Measurements from ENCODE around the gene OPCML. TPM values are rescaled to one million over a fixed set of nuclear protein-coding genes. Genes with fewer than 3 reads are reported as not detected.

The OPCML gene
- total and polyA plus RNA-seq, 2 of the 13 experiments (the other 11 are each of a cell fraction or from before 2014, with no cell fraction given): not detected

DNA sequence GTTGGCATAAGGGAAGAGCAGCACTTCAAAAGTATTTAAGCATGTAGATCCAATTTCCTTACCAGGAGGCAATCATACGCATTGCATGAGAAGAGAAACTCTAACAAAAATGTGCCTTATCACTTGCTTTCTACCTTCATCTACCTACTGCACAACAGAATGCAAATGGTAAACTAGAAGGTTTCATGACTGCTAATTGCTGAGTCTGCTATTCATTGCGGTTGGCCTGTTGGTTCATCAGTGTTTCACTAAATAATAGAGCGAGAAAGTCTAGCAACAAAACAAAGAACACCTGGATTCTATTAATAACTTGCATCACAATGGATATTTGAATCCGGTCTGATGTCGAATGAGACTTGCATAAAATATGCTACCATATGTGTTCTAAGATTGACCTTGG is 229.0 kb downstream of the OPCML start:
- FAIRE-seq (no peak), ATAC-seq (no peak), DNase-seq (ENCODE audit: low spot score) (no peak)
- POLR2A ChIA-PET: no interaction called here
- WGBS (ENCODE audit: low lambda C conversion rate): 24% methylated on average over 5 of the region's 5 CpGs
- intact Hi-C loops (cut with micrococcal nuclease; ENCODE audit: unreplicated experiment) (no loop called here), in situ Hi-C loops (cut with HindIII; ENCODE audit: extremely low pct_ligation_motif_present, low pct_unique_long_range_greater_than_20kb) (no loop called here)
- TF ChIP-seq ZBTB37 (CRISPR knock-in tag; IDR thresholded peaks at IDR 0.05) (no peak), MAFF (IDR thresholded peaks at IDR 0.05; ENCODE audit: low read depth, low read length) (peak; percentile 39), MAFK (conservative IDR thresholded peaks at IDR 0.05 in 1 of 2, IDR thresholded peaks at IDR 0.05 in 1 of 2; ENCODE audit: low read length in 2 of 2) (peak in 1 of 2 experiments; percentile 67; a peak in 3 of 4 replicates), RBFOX2 (IDR thresholded peaks at IDR 0.05; ENCODE audit: low read depth, low read length) (no peak), HNRNPH1 (optimal IDR thresholded peaks at IDR 0.05; ENCODE audit: low read depth, low read length) (no peak), MYC (CRISPR knock-in tag; IDR thresholded peaks at IDR 0.05; ENCODE audit: borderline replicate concordance) (no peak), MXD4 (CRISPR knock-in tag; IDR thresholded peaks at IDR 0.05) (no peak), ZNF558 (CRISPR knock-in tag; IDR thresholded peaks at IDR 0.05; ENCODE audit: borderline replicate concordance) (no peak), REXO4 (CRISPR knock-in tag; IDR thresholded peaks at IDR 0.05; ENCODE audit: borderline replicate concordance) (no peak), ZNF383 (CRISPR knock-in tag; IDR thresholded peaks at IDR 0.05; ENCODE audit: borderline replicate concordance) (no peak), NFKBIZ (CRISPR knock-in tag; IDR thresholded peaks at IDR 0.05) (no peak), ZNF263 (CRISPR knock-in tag; IDR thresholded peaks at IDR 0.05) (no peak), ZNF546 (CRISPR knock-in tag; conservative IDR thresholded peaks at IDR 0.05) (no peak), ZNF768 (CRISPR knock-in tag; IDR thresholded peaks at IDR 0.05) (no peak)
- TF ChIP-seq, protein P1, sequence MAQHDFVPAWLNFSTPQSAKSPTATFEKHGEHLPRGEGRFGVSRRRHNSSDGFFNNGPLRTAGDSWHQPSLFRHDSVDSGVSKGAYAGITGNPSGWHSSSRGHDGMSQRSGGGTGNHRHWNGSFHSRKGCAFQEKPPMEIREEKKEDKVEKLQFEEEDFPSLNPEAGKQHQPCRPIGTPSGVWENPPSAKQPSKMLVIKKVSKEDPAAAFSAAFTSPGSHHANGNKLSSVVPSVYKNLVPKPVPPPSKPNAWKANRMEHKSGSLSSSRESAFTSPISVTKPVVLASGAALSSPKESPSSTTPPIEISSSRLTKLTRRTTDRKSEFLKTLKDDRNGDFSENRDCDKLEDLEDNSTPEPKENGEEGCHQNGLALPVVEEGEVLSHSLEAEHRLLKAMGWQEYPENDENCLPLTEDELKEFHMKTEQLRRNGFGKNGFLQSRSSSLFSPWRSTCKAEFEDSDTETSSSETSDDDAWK (CRISPR knock-in tag; IDR thresholded peaks at IDR 0.05): no peak
- Histone ChIP-seq H3K9ac (ENCODE audit: insufficient read depth, low read depth, low read length) (no peak overlapping the region), H3K4me1 (ENCODE audit: insufficient read depth, low read length) (no peaks in the 10 kb centered on the region), H3K79me2 (ENCODE audit: insufficient read depth, low read length) (no peaks in the 10 kb centered on the region), H3K36me3 (replicated peaks in 1 of 2; ENCODE audit: control insufficient read depth in 1 of 2, insufficient read depth in 2 of 2, low read length in 2 of 2) (no peaks in the 10 kb centered on the region), H3K9me3 (ENCODE audit: low read length) (no peaks in the 10 kb centered on the region; the same call in 1 of the 2 replicates), H4K20me1 (ENCODE audit: insufficient read depth, low read length) (no peaks in the 10 kb centered on the region), H3K4me2 (ENCODE audit: low read depth, low read length) (no peak overlapping the region), H3K27ac (ENCODE audit: extremely low read length, insufficient read depth, low read length) (no peak overlapping the region), H2AFZ (ENCODE audit: low read length) (no peak overlapping the region), H3K4me3 (replicated peaks in 1 of 3; ENCODE audit: insufficient read depth in 1 of 3, low read depth in 2 of 3, low read length in 3 of 3) (no peak overlapping the region), H3K27me3 (ENCODE audit: control insufficient read depth in 1 of 2, insufficient read depth in 2 of 2, low read length in 2 of 2) (no peaks in the 10 kb centered on the region)
- CTCF ChIA-PET (ENCODE audit: low intra/inter-chr PET ratio, low total read pairs): no interaction called here
- BruUV-seq (replicated peaks): no TSS peak

Data from HepG2 (cell line).